CD4-positive, alpha-beta T cell treated with Interleukin-1 beta for 1 hour (primary cell): ENCODE data around the gene OR13C8.

ENCODE experiments used
- DNase-seq, 2 donors: peaks; one replicate each; pipeline ENCODE4 v3.0.0-alpha.2; 2020 to 2022

Gene OR13C8

GRCh38 chr9:104617418-104617817 is 48.5 kb downstream of the OR13C8 start:
- DNase-seq: no peak

GRCh38 chr9:104618104-104618503 is 49.1 kb downstream of the OR13C8 start, which contains the start of gene OR13C9:
Gene OR13C9 (minus strand): TSS chr9:104618204. CDS start chr9:104618204, 0 bp downstream.
- no peak for DNase-seq
